Liver (tissue), 9 donors: ENCODE measurements around the gene XPR1. TPM values are rescaled to one million over a fixed set of nuclear protein-coding genes. Genes with fewer than 3 reads are reported as not detected.

Experiments used
- DNase-seq: peaks from one replicate; pipeline ENCODE4 v3.0.0-alpha.2; 2017; ENCODE audit warnings: low spot score
- H3K27ac ChIP-seq, 2 donors: one replicate each; pipeline ENCODE4 v1.7.0; 2013; ENCODE audit warnings: inconsistent platforms in 2 of 2, low read length in 2 of 2, control low read depth in 1 of 2, low read depth in 1 of 2, mild to moderate bottlenecking in 1 of 2
- H3K27me3 ChIP-seq, 4 donors: one replicate each; pipeline versions ENCODE4 v1.6.1 to v1.7.0; 2013; ENCODE audit warnings: low read length in 3 of 4, inconsistent platforms in 1 of 4, mild to moderate bottlenecking in 1 of 4, moderate library complexity in 1 of 4; ENCODE audit not compliant: control insufficient read depth in 4 of 4, insufficient read depth in 4 of 4
- H3K36me3 ChIP-seq, 4 donors: one replicate each; pipeline versions ENCODE4 v1.6.1 to v1.7.0; 2013; ENCODE audit warnings: low read length in 3 of 4, mild to moderate bottlenecking in 3 of 4, low read depth in 1 of 4, moderate library complexity in 1 of 4; ENCODE audit not compliant: control insufficient read depth in 4 of 4, insufficient read depth in 3 of 4
- H3K4me1 ChIP-seq, 4 donors: one replicate each; pipeline versions ENCODE4 v1.6.1 to v1.7.0; 2013; ENCODE audit warnings: low read length in 3 of 4, mild to moderate bottlenecking in 3 of 4, moderate library complexity in 1 of 4; ENCODE audit not compliant: control insufficient read depth in 4 of 4, insufficient read depth in 4 of 4
- H3K4me3 ChIP-seq, 3 donors: one replicate each; pipeline versions ENCODE4 v1.6.1 to v1.7.0; 2013; ENCODE audit warnings: low read length in 3 of 3, control low read depth in 1 of 3, low read depth in 1 of 3, mild to moderate bottlenecking in 1 of 3
- H3K9ac ChIP-seq, 2 donors: one replicate each; pipeline ENCODE4 v1.7.0; 2013; ENCODE audit warnings: low read length in 2 of 2, mild to moderate bottlenecking in 2 of 2, moderate library complexity in 2 of 2, control low read depth in 1 of 2, low read depth in 1 of 2
- H3K9me3 ChIP-seq, 4 donors: one replicate each; pipeline versions ENCODE4 v1.6.1 to v1.7.0; 2013; ENCODE audit warnings: low read length in 3 of 4; ENCODE audit not compliant: control insufficient read depth in 4 of 4
- FOXA1 ChIP-seq: IDR thresholded peaks from 2 replicates; pipeline ENCODE4 v1.6.1; 2016; ENCODE audit warnings: antibody characterized with exemption
- GABPA ChIP-seq, 2 donors: IDR thresholded peaks in 1 of 2; conservative IDR thresholded peaks in 1 of 2; 2 replicates each; pipeline ENCODE4 v1.6.1; 2016; ENCODE audit warnings: antibody characterized with exemption in 2 of 2, mild to moderate bottlenecking in 1 of 2, moderate library complexity in 1 of 2
- HNF4A ChIP-seq, 2 donors: conservative IDR thresholded peaks; 2 replicates each; pipeline ENCODE4 v1.6.1; 2016; ENCODE audit warnings: antibody characterized with exemption in 2 of 2, mild to moderate bottlenecking in 2 of 2
- HNF4G ChIP-seq: IDR thresholded peaks from 2 replicates; pipeline ENCODE4 v1.6.1; 2016; ENCODE audit warnings: antibody characterized with exemption
- RAD21 ChIP-seq, 2 donors: IDR thresholded peaks; 2 replicates each; pipeline ENCODE4 v1.6.1; 2016; ENCODE audit warnings: antibody characterized with exemption in 2 of 2, mild to moderate bottlenecking in 2 of 2
- SP1 ChIP-seq: IDR thresholded peaks from 2 replicates; pipeline ENCODE4 v1.6.1; 2018; ENCODE audit warnings: antibody characterized with exemption, mild to moderate bottlenecking
- WGBS: extraction: QIAGEN DNeasy Blood & Tissue Kit; methylation state at CpG from one replicate; pipeline ENCODE4 v1.1.7; 2013; 5-methylcytosine and 5-hydroxymethylcytosine counted together
- polyA plus RNA-seq, 2 donors: library from polyadenylated mRNA; stranded (reverse) in 1 of 2; unstranded in 1 of 2; fragments of 200-250 nt in 1 of 2; fragments of >200 nt in 1 of 2; fragmentation: Nextera tagmentation in 1 of 2; extraction: Ambion mirVana in 1 of 2; gene quantifications; one replicate each; pipeline versions ENCODE4 v1.2.1 to v1.2.3, GENCODE V29; 2013 to 2015
- total RNA-seq, 2 donors: library from RNA; depleted of rRNA; stranded (reverse); fragments of >200 nt; gene quantifications; one replicate each; pipeline ENCODE4 v1.2.3, GENCODE V29; 2014
- TF ChIP-seq, protein P1 (sequence below): fragments of 150-350 bp; IDR thresholded peaks from 2 replicates; pipeline ENCODE4 v1.5.1; 2017; ENCODE audit warnings: improper control_type of control experiment, low read depth, low read length; ENCODE audit not compliant: missing input control
- TF ChIP-seq, protein P2 (sequence below): IDR thresholded peaks from 2 replicates; pipeline ENCODE4 v1.6.1; 2016; ENCODE audit warnings: antibody characterized with exemption
- TF ChIP-seq, protein P3 (sequence below): IDR thresholded peaks from 2 replicates; pipeline ENCODE4 v1.6.1; 2016; ENCODE audit warnings: antibody characterized with exemption
- TF ChIP-seq, protein P4 (sequence below): IDR thresholded peaks from 2 replicates; pipeline ENCODE4 v1.6.1; 2016; ENCODE audit warnings: antibody characterized with exemption, mild to moderate bottlenecking
- donor health status: healthy.
- donor health status: healthy.
- donor health status: healthy.
- donor health status: healthy.
- donor health status: healthy.

Gene XPR1
- total and polyA plus RNA-seq, 4 donors: 1.8 to 14.3 (median 5.9) TPM

DNA sequence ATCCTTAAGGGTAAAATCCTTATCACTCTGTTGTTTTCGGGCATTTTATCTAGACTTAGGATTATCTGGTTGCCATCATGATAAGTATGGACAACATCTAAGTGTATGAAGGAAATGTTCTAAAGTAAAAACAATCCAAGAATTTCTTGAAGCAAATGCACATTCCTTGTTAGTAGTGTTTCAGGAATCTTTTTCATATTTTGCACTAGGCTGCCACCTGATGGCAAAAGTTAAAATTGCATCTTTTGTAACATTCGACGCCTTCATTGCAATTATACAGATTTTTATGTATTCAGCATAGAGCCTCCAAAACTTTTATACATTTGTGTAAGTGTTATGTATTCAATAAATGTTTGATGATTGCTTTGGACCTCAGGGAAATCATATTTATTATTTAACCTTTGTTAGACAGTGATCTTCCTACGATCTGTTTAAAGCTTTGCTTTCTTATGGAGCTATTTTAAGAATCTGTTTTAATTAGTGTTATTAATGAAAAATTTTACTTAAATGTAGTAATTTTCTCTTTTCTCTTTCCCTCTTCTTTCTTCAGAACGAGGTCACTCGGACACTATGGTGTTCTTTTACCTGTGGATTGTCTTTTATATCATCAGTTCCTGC, 231.4 kb downstream of the XPR1 start:
- WGBS: 30% methylated on average over 6 of the region's 6 CpGs
- Histone ChIP-seq H3K9me3 (no peaks in the 10 kb centered on the region), H3K9ac (no peak overlapping the region), H3K4me3 (no peak overlapping the region), H3K27me3 (no peaks in the 10 kb centered on the region), H3K36me3 (no peaks in the 10 kb centered on the region), H3K4me1 (peaks cover 0 to 14% (median 14%) of the 10 kb centered on the region in 4 donors), H3K27ac (no peak overlapping the region)
- TF ChIP-seq RAD21 (IDR thresholded peaks at IDR 0.05) (peak; percentile 90), HNF4G (no peak)
- TF ChIP-seq, protein P1, sequence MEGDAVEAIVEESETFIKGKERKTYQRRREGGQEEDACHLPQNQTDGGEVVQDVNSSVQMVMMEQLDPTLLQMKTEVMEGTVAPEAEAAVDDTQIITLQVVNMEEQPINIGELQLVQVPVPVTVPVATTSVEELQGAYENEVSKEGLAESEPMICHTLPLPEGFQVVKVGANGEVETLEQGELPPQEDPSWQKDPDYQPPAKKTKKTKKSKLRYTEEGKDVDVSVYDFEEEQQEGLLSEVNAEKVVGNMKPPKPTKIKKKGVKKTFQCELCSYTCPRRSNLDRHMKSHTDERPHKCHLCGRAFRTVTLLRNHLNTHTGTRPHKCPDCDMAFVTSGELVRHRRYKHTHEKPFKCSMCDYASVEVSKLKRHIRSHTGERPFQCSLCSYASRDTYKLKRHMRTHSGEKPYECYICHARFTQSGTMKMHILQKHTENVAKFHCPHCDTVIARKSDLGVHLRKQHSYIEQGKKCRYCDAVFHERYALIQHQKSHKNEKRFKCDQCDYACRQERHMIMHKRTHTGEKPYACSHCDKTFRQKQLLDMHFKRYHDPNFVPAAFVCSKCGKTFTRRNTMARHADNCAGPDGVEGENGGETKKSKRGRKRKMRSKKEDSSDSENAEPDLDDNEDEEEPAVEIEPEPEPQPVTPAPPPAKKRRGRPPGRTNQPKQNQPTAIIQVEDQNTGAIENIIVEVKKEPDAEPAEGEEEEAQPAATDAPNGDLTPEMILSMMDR: peak; percentile 69
- DNase-seq: no peak

DNA sequence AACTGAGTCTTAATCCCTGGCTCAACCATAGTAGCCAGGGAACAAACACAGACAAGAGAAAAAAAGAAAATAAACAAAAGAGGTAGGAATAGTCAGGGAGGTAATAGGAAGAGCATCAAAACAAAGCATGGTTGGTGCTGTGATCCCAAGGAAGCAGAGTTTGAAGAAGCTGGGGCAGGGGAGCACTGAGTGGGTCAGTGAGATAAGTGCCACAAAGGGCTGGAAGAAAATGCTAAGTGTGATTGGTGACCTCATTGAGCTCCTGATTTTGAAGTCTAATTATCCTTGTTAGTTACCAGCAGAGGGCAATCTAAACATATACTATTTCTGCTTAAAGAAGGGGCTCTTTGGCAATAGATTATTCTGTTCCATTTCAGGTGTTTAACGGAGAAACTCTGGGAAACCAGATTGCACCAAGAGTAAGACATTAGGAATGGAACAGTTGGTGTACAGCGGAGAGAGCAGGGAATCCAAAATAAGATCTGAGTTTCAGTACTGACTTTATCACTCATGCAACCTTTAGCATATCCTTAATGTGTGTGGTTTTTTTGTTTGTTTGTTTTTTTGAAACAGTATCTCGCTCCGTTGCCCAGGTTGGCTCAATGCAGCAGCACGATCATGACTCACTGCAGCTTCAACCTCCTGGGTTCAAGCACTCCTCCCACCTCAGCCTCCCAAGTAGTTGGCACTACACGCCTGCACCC, 250.1 kb downstream of the XPR1 start:
- Histone ChIP-seq H3K4me1 (peaks cover 0 to 2% (median 0%) of the 10 kb centered on the region in 4 donors), H3K9me3 (no peaks in the 10 kb centered on the region), H3K4me3 (no peak overlapping the region), H3K9ac (no peak overlapping the region), H3K27me3 (no peaks in the 10 kb centered on the region), H3K36me3 (peaks cover 0 to 2% (median under 1%) of the 10 kb centered on the region in 4 donors), H3K27ac (no peak overlapping the region)
- WGBS: 78% methylated on average over 6 of the region's 6 CpGs
- DNase-seq: no peak
- peak; percentile 79 to 88 for TF ChIP-seq RAD21 (IDR thresholded peaks at IDR 0.05)
- TF ChIP-seq SP1: no peak
- TF ChIP-seq, protein P1: peak; percentile 42

DNA sequence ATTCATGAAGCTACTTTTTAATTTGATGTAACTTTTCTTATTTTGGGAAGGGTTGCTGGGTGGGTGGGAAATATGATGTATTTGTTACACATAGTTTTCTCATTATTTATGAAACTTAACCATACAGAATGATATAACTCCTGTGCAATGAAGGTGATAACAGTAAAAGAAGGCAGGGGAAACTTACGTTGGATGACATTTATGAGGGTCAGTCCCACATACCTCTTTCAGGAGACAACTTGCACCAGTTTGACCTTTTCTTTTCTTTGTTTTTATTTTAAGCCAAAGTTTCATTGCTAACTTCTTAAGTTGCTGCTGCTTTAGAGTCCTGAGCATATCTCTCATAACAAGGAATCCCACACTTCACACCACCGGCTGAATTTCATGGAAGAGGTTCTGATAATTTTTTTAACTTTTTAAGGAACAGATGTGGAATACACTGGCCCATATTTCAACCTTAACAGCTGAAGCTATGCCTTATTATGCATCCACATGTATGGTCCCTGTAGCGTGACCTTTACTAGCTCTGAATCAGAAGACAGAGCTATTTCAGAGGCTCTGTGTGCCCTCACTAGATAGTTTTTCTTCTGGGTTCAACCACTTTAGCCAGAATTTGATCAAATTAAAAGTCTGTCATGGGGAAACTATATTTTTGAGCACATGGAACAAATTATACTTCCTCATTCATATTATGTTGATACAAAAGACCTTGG, 252.9 kb downstream of the XPR1 start:
- Histone ChIP-seq H3K4me3 (no peak overlapping the region), H3K9me3 (no peaks in the 10 kb centered on the region), H3K27me3 (no peaks in the 10 kb centered on the region), H3K9ac (no peak overlapping the region), H3K36me3 (no peaks in the 10 kb centered on the region), H3K27ac (no peak overlapping the region), H3K4me1 (peaks cover 0 to 2% (median 0%) of the 10 kb centered on the region in 4 donors)
- WGBS: 98% methylated on average over 3 of the region's 3 CpGs
- DNase-seq: no peak
- TF ChIP-seq, protein P2, sequence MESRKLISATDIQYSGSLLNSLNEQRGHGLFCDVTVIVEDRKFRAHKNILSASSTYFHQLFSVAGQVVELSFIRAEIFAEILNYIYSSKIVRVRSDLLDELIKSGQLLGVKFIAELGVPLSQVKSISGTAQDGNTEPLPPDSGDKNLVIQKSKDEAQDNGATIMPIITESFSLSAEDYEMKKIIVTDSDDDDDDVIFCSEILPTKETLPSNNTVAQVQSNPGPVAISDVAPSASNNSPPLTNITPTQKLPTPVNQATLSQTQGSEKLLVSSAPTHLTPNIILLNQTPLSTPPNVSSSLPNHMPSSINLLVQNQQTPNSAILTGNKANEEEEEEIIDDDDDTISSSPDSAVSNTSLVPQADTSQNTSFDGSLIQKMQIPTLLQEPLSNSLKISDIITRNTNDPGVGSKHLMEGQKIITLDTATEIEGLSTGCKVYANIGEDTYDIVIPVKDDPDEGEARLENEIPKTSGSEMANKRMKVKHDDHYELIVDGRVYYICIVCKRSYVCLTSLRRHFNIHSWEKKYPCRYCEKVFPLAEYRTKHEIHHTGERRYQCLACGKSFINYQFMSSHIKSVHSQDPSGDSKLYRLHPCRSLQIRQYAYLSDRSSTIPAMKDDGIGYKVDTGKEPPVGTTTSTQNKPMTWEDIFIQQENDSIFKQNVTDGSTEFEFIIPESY: no peak
- TF ChIP-seq RAD21 (IDR thresholded peaks at IDR 0.05) (no peak), HNF4A (conservative IDR thresholded peaks at IDR 0.05) (no peak), SP1 (no peak), GABPA (IDR thresholded peaks at IDR 0.05 in 1 of 2, conservative IDR thresholded peaks at IDR 0.05 in 1 of 2) (no peak), FOXA1 (no peak)
- TF ChIP-seq, protein P3, sequence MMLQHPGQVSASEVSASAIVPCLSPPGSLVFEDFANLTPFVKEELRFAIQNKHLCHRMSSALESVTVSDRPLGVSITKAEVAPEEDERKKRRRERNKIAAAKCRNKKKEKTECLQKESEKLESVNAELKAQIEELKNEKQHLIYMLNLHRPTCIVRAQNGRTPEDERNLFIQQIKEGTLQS: no peak
- TF ChIP-seq, protein P1: no peak
- TF ChIP-seq, protein P4, sequence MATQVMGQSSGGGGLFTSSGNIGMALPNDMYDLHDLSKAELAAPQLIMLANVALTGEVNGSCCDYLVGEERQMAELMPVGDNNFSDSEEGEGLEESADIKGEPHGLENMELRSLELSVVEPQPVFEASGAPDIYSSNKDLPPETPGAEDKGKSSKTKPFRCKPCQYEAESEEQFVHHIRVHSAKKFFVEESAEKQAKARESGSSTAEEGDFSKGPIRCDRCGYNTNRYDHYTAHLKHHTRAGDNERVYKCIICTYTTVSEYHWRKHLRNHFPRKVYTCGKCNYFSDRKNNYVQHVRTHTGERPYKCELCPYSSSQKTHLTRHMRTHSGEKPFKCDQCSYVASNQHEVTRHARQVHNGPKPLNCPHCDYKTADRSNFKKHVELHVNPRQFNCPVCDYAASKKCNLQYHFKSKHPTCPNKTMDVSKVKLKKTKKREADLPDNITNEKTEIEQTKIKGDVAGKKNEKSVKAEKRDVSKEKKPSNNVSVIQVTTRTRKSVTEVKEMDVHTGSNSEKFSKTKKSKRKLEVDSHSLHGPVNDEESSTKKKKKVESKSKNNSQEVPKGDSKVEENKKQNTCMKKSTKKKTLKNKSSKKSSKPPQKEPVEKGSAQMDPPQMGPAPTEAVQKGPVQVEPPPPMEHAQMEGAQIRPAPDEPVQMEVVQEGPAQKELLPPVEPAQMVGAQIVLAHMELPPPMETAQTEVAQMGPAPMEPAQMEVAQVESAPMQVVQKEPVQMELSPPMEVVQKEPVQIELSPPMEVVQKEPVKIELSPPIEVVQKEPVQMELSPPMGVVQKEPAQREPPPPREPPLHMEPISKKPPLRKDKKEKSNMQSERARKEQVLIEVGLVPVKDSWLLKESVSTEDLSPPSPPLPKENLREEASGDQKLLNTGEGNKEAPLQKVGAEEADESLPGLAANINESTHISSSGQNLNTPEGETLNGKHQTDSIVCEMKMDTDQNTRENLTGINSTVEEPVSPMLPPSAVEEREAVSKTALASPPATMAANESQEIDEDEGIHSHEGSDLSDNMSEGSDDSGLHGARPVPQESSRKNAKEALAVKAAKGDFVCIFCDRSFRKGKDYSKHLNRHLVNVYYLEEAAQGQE: no peak
